ENCODE data around the gene ATP2C2.

DNA sequence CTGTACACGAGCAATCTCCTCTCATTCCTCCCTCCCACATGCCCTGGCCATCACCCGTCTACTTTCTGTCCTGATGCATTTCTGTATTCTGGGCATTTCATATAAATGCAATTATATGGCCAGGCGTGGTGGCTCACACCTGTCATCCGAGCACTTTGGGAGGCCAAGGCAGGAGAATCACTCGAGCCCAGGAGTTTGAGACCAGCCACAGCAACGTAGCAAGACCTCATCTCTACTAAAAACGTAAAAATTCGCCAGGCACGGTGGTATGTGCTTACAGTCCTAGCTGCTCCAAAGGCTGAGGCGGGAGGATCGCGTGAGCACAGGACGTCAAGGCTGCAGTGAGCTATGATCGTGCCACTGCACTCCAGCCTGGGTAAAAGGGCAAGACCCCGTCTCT, 131.3 kb downstream of the ATP2C2 start:
- TF ChIP-seq, protein P1, sequence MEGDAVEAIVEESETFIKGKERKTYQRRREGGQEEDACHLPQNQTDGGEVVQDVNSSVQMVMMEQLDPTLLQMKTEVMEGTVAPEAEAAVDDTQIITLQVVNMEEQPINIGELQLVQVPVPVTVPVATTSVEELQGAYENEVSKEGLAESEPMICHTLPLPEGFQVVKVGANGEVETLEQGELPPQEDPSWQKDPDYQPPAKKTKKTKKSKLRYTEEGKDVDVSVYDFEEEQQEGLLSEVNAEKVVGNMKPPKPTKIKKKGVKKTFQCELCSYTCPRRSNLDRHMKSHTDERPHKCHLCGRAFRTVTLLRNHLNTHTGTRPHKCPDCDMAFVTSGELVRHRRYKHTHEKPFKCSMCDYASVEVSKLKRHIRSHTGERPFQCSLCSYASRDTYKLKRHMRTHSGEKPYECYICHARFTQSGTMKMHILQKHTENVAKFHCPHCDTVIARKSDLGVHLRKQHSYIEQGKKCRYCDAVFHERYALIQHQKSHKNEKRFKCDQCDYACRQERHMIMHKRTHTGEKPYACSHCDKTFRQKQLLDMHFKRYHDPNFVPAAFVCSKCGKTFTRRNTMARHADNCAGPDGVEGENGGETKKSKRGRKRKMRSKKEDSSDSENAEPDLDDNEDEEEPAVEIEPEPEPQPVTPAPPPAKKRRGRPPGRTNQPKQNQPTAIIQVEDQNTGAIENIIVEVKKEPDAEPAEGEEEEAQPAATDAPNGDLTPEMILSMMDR (IDR thresholded peaks at IDR 0.05; ENCODE audit: low read length) = no peak
- no peak for TF ChIP-seq EZH2 (IDR thresholded peaks at IDR 0.05; ENCODE audit: borderline replicate concordance, low read length)

Data from OCI-LY1 (cell line).